ENCODE data around the gene PI16. TPM values are rescaled to one million over a fixed set of nuclear protein-coding genes. Genes with fewer than 3 reads are reported as not detected.

PI16 gene
- polyA plus RNA-seq, 1 donor (not counting 4 experiments of a cell fraction or from before 2014, with no cell fraction given): not detected

GRCh38 chr6:36906539-36907325 is 47.8 kb upstream of the PI16 start:
- FAIRE-seq: no peak
- TF ChIP-seq CTCF (optimal IDR thresholded peaks at IDR 0.05 in 1 of 3, IDR thresholded peaks at IDR 0.05 in 1 of 3, conservative IDR thresholded peaks at IDR 0.05 in 1 of 3; ENCODE audit: extremely low read depth in 1 of 3, insufficient read depth in 2 of 3, low read length in 3 of 3) (no peak), EZH2 (IDR thresholded peaks at IDR 0.05; ENCODE audit: low read length) (no peak)
- Histone ChIP-seq H3K27ac (ENCODE audit: control insufficient read depth, insufficient read depth, low read length) (no peak overlapping the region), H3K4me2 (ENCODE audit: control insufficient read depth, extremely low read depth, insufficient read depth, low read depth, low read length) (no peak overlapping the region), H3K9me3 (ENCODE audit: control insufficient read depth, low read depth, low read length) (no peaks in the 10 kb centered on the region), H3K79me2 (ENCODE audit: control insufficient read depth, insufficient read depth, low read length) (no peaks in the 10 kb centered on the region), H3K27me3 (ENCODE audit: control insufficient read depth, extremely low read depth, insufficient read depth, low read length) (no peaks in the 10 kb centered on the region), H3K4me1 (ENCODE audit: control insufficient read depth, extremely low read depth, insufficient read depth, low read length) (peaks cover 1% of the 10 kb centered on the region), H3K9me1 (ENCODE audit: control insufficient read depth, extremely low read depth, insufficient read depth, low read length) (no peaks in the 10 kb centered on the region), H3K4me3 (ENCODE audit: control insufficient read depth in 2 of 3, extremely low read depth in 1 of 3, insufficient read depth in 2 of 3, low read depth in 1 of 3, low read length in 3 of 3) (no peak overlapping the region), H4K20me1 (ENCODE audit: control insufficient read depth, extremely low read depth, insufficient read depth, low read length) (no peaks in the 10 kb centered on the region), H2AFZ (ENCODE audit: control insufficient read depth, low read length) (no peak overlapping the region), H3K36me3 (ENCODE audit: control insufficient read depth in 2 of 2, extremely low read depth in 1 of 2, insufficient read depth in 2 of 2, low read length in 2 of 2) (peaks cover 4 to 12% of the 10 kb centered on the region in 2 experiments), H3K9ac (ENCODE audit: control insufficient read depth, extremely low read depth, insufficient read depth, low read length) (no peak overlapping the region)
- DNase-seq (ENCODE audit: low read depth, low spot score): no peak
- dilution Hi-C loops (cut with MboI; ENCODE audit: extremely low pct_ligation_motif_present, low sequenced_read_pairs): no loop called here

- Histone ChIP-seq H3K4me1 (ENCODE audit: control insufficient read depth, extremely low read depth, insufficient read depth, low read length) (peaks cover 12% of the 10 kb centered on the region), H3K4me3 (ENCODE audit: control insufficient read depth in 2 of 3, extremely low read depth in 1 of 3, insufficient read depth in 2 of 3, low read depth in 1 of 3, low read length in 3 of 3) (no peak overlapping the region), H3K4me2 (ENCODE audit: control insufficient read depth, extremely low read depth, insufficient read depth, low read depth, low read length) (no peak overlapping the region), H3K9me1 (ENCODE audit: control insufficient read depth, extremely low read depth, insufficient read depth, low read length) (no peaks in the 10 kb centered on the region), H4K20me1 (ENCODE audit: control insufficient read depth, extremely low read depth, insufficient read depth, low read length) (peaks cover 6% of the 10 kb centered on the region), H3K27ac (ENCODE audit: control insufficient read depth, insufficient read depth, low read length) (no peak overlapping the region), H3K9ac (ENCODE audit: control insufficient read depth, extremely low read depth, insufficient read depth, low read length) (no peak overlapping the region), H2AFZ (ENCODE audit: control insufficient read depth, low read length) (no peak overlapping the region), H3K36me3 (ENCODE audit: control insufficient read depth in 2 of 2, extremely low read depth in 1 of 2, insufficient read depth in 2 of 2, low read length in 2 of 2) (peaks cover 4 to 8% of the 10 kb centered on the region in 2 experiments), H3K79me2 (ENCODE audit: control insufficient read depth, insufficient read depth, low read length) (no peaks in the 10 kb centered on the region), H3K9me3 (ENCODE audit: control insufficient read depth, low read depth, low read length) (no peaks in the 10 kb centered on the region), H3K27me3 (ENCODE audit: control insufficient read depth, extremely low read depth, insufficient read depth, low read length) (no peaks in the 10 kb centered on the region)
- TF ChIP-seq CTCF (optimal IDR thresholded peaks at IDR 0.05 in 1 of 3, IDR thresholded peaks at IDR 0.05 in 1 of 3, conservative IDR thresholded peaks at IDR 0.05 in 1 of 3; ENCODE audit: extremely low read depth in 1 of 3, insufficient read depth in 2 of 3, low read length in 3 of 3) (no peak), EZH2 (IDR thresholded peaks at IDR 0.05; ENCODE audit: low read length) (no peak)
- DNase-seq (ENCODE audit: low read depth, low spot score): no peak
- FAIRE-seq: no peak
- dilution Hi-C loops (cut with MboI; ENCODE audit: extremely low pct_ligation_motif_present, low sequenced_read_pairs): no loop called here
Observed at GRCh38 chr6:36907781-36908180, 46.8 kb upstream of the PI16 start.

Measured in keratinocyte (primary cell).